ENCODE measurements around the gene LRRFIP2.
"Not testable (repeated sequence)": the region's sequence is repeated elsewhere in the genome, so short reads cannot be mapped to it uniquely, and the experiment has no call there.

Gene LRRFIP2

GRCh38 chr3:37183976-37184375, 9.6 kb upstream of the LRRFIP2 start:
- no peak for DNase-seq (ENCODE audit: low read depth)

GRCh38 chr3:37183375-37183831, 9.0 kb upstream of the LRRFIP2 start:
- no peak for DNase-seq (ENCODE audit: low read depth)

GRCh38 chr3:37182816-37183215, 8.4 kb upstream of the LRRFIP2 start:
- DNase-seq (ENCODE audit: low read depth), result no peak

- DNase-seq (ENCODE audit: low read depth), result no peak
Observed at GRCh38 chr3:37181756-37182155, 7.4 kb upstream of the LRRFIP2 start.

GRCh38 chr3:37179144-37179967, 5.0 kb upstream of the LRRFIP2 start:
- DNase-seq (ENCODE audit: low read depth), result no peak

GRCh38 chr3:37173806-37174205, 576 bp downstream of the LRRFIP2 start:
- DNase-seq (ENCODE audit: low read depth), result no peak

GRCh38 chr3:37171144-37171543, 3.2 kb downstream of the LRRFIP2 start:
- no peak for DNase-seq (ENCODE audit: low read depth)

- no peak for DNase-seq (ENCODE audit: low read depth)
Observed at GRCh38 chr3:37170513-37170912, 3.9 kb downstream of the LRRFIP2 start.

- DNase-seq (ENCODE audit: low read depth), result no peak
Observed at GRCh38 chr3:37170060-37170459, 4.3 kb downstream of the LRRFIP2 start.

GRCh38 chr3:37168896-37169295, 5.5 kb downstream of the LRRFIP2 start:
- no peak for DNase-seq (ENCODE audit: low read depth)

GRCh38 chr3:37163262-37164015, 10.9 kb downstream of the LRRFIP2 start:
- no peak for DNase-seq (ENCODE audit: low read depth)

GRCh38 chr3:37162501-37163245, 11.7 kb downstream of the LRRFIP2 start:
- DNase-seq (ENCODE audit: low read depth), result no peak

GRCh38 chr3:37161351-37161750, 13.0 kb downstream of the LRRFIP2 start:
- no peak for DNase-seq (ENCODE audit: low read depth)

- DNase-seq (ENCODE audit: low read depth), result no peak
Observed at GRCh38 chr3:37155782-37156181, 18.6 kb downstream of the LRRFIP2 start.

GRCh38 chr3:37154668-37155314, 19.6 kb downstream of the LRRFIP2 start:
- no peak for DNase-seq (ENCODE audit: low read depth)

GRCh38 chr3:37150621-37151020, 23.8 kb downstream of the LRRFIP2 start:
- no peak for DNase-seq (ENCODE audit: low read depth)

- DNase-seq (ENCODE audit: low read depth), result no peak
Observed at GRCh38 chr3:37149257-37149656, 25.1 kb downstream of the LRRFIP2 start.

GRCh38 chr3:37148208-37148607, 26.2 kb downstream of the LRRFIP2 start:
- DNase-seq (ENCODE audit: low read depth), result no peak

- DNase-seq (ENCODE audit: low read depth), result no peak
Observed at GRCh38 chr3:37147666-37148065, 26.7 kb downstream of the LRRFIP2 start.

- DNase-seq (ENCODE audit: low read depth), result not testable (repeated sequence)
Observed at GRCh38 chr3:37146927-37147326, 27.5 kb downstream of the LRRFIP2 start.

GRCh38 chr3:37145611-37146010, 28.8 kb downstream of the LRRFIP2 start:
- no peak for DNase-seq (ENCODE audit: low read depth)

- no peak for DNase-seq (ENCODE audit: low read depth)
Observed at GRCh38 chr3:37144806-37145205, 29.6 kb downstream of the LRRFIP2 start.

All from activated T-cell treated with anti-CD3 and anti-CD28 coated beads for 1 hour (primary cell).